Midbrain (tissue), 1 donor: ENCODE data around the gene DNMT3A.

Source experiments
- DNase-seq: peaks from one replicate; lab custom pipeline; 2025; lab: John Stamatoyannopoulos, UW

Gene DNMT3A

GRCh38 chr2:25257931-25258846, 83.5 kb downstream of the DNMT3A start:
- no peak for DNase-seq

- DNase-seq = peak; percentile 34
Observed at GRCh38 chr2:25257032-25257552, 84.6 kb downstream of the DNMT3A start.

GRCh38 chr2:25256488-25256875, 85.2 kb downstream of the DNMT3A start:
- no peak for DNase-seq

- no peak for DNase-seq
Observed at GRCh38 chr2:25255745-25256487, 85.8 kb downstream of the DNMT3A start.

- no peak for DNase-seq
Observed at GRCh38 chr2:25254961-25255360, 86.8 kb downstream of the DNMT3A start.

GRCh38 chr2:25253153-25253626, 88.5 kb downstream of the DNMT3A start:
- no peak for DNase-seq

GRCh38 chr2:25252291-25253152, 89.2 kb downstream of the DNMT3A start:
- DNase-seq = no peak

- peak; percentile 27 for DNase-seq
Observed at GRCh38 chr2:25251422-25252273, 90.1 kb downstream of the DNMT3A start.

GRCh38 chr2:25251071-25251421, 90.7 kb downstream of the DNMT3A start:
- no peak for DNase-seq

GRCh38 chr2:25250331-25251070, 91.2 kb downstream of the DNMT3A start:
- DNase-seq = no peak

GRCh38 chr2:25249785-25250184, 91.9 kb downstream of the DNMT3A start:
- DNase-seq = no peak

- no peak for DNase-seq
Observed at GRCh38 chr2:25247792-25248512, 93.8 kb downstream of the DNMT3A start.

GRCh38 chr2:25246558-25247290, 95.0 kb downstream of the DNMT3A start:
- DNase-seq = no peak

GRCh38 chr2:25246001-25246400, 95.7 kb downstream of the DNMT3A start:
- DNase-seq = no peak

- no peak for DNase-seq
Observed at GRCh38 chr2:25245141-25245540, 96.6 kb downstream of the DNMT3A start.

GRCh38 chr2:25243995-25244394, 97.7 kb downstream of the DNMT3A start:
- DNase-seq = no peak

- no peak for DNase-seq
Observed at GRCh38 chr2:25241452-25241851, 100.3 kb downstream of the DNMT3A start.

GRCh38 chr2:25240636-25241035, 101.1 kb downstream of the DNMT3A start:
- no peak for DNase-seq

- DNase-seq = no peak
Observed at GRCh38 chr2:25238920-25239319, 102.8 kb downstream of the DNMT3A start.
